H1 (cell line): ENCODE data around the gene FAM13C. TPM values are rescaled to one million over a fixed set of nuclear protein-coding genes. Genes with fewer than 3 reads are reported as not detected.

Experiments
- CTCF ChIA-PET: fragments of 300-600 bp; sonication (Branson Sonifier 250); formaldehyde crosslinking; loops from one replicate; lab custom pipeline; 2021; ENCODE audit not compliant: partially characterized antibody; lab: Charles Lee
- POLR2A ChIA-PET: fragments of 300-600 bp; sonication (Branson Sonifier 250); formaldehyde crosslinking; loops from one replicate; lab custom pipeline; 2021; ENCODE audit warnings: inconsistent platforms; ENCODE audit not compliant: partially characterized antibody; lab: Charles Lee
- DNase-seq, 2 experiments: peaks; one replicate each; pipeline versions ENCODE4 v3.0.0 to v3.0.0-alpha.2; 2010 to 2022; ENCODE audit warnings: low spot score in 2 of 2, low read depth in 1 of 2, mixed read lengths in 1 of 2
- FAIRE-seq: peaks from 2 replicates; lab custom pipeline; 2011; peaks lifted over from hg19 to GRCh38; lab: Jason Lieb, UNC
- H2AFZ ChIP-seq: 2 replicates; pipeline ENCODE4 v1.8.1; 2012; ENCODE audit warnings: low read length, inconsistent platforms
- H2AK5ac ChIP-seq: 2 replicates; pipeline ENCODE4 v1.6.1; 2013; ENCODE audit warnings: low read depth, low read length
- H2BK120ac ChIP-seq: replicated peaks from 2 replicates; pipeline ENCODE3; 2013; ENCODE audit warnings: low read depth, low read length, inconsistent platforms
- H2BK12ac ChIP-seq: 2 replicates; pipeline ENCODE4 v1.6.1; 2013; ENCODE audit warnings: low read depth, low read length
- H2BK15ac ChIP-seq: 2 replicates; pipeline ENCODE4 v1.6.1; 2013; ENCODE audit warnings: low read length
- H2BK20ac ChIP-seq: 2 replicates; pipeline ENCODE4 v1.6.1; 2013; ENCODE audit warnings: low read length
- H2BK5ac ChIP-seq: 2 replicates; pipeline ENCODE4 v1.6.1; 2013; ENCODE audit warnings: low read depth, low read length
- H3K14ac ChIP-seq: 2 replicates; pipeline ENCODE4 v1.6.1; 2013; ENCODE audit warnings: inconsistent platforms; ENCODE audit not compliant: insufficient read length
- H3K18ac ChIP-seq: 2 replicates; pipeline ENCODE4 v1.6.1; 2013; ENCODE audit warnings: low read length; ENCODE audit errors: extremely low read depth
- H3K23ac ChIP-seq: 2 replicates; pipeline ENCODE4 v1.6.1; 2013; ENCODE audit warnings: inconsistent platforms; ENCODE audit not compliant: insufficient read length
- H3K23me2 ChIP-seq: 2 replicates; pipeline ENCODE4 v1.6.1; 2013; ENCODE audit warnings: low read depth, low read length
- H3K27ac ChIP-seq: 2 replicates; pipeline ENCODE4 v1.6.1; 2011; ENCODE audit warnings: low read depth, low read length, inconsistent platforms
- H3K27me3 ChIP-seq, 4 experiments: replicated peaks in 1 of 4; 1 replicate in 1 of 4; 2 replicates in 3 of 4; pipeline versions ENCODE4 v1.6.1 to v1.8.1; 2011 to 2013; ENCODE audit warnings: low read length in 3 of 4, mild to moderate bottlenecking in 3 of 4, inconsistent platforms in 2 of 4, mixed read lengths in 2 of 4, moderate library complexity in 1 of 4; ENCODE audit not compliant: control insufficient read depth in 3 of 4, insufficient read depth in 3 of 4; ENCODE audit errors: extremely low read depth in 1 of 4
- H3K36me3 ChIP-seq, 4 experiments: 2 replicates each; pipeline versions ENCODE4 v1.6.1 to v1.8.1; 2011 to 2013; ENCODE audit warnings: mild to moderate bottlenecking in 4 of 4, low read length in 3 of 4, moderate library complexity in 2 of 4, control low read depth in 1 of 4, inconsistent platforms in 1 of 4; ENCODE audit not compliant: insufficient read depth in 4 of 4, control insufficient read depth in 2 of 4
- H3K4ac ChIP-seq: replicated peaks from 2 replicates; pipeline ENCODE3; 2013; ENCODE audit warnings: low read length, low read depth, mixed read lengths, inconsistent platforms; ENCODE audit not compliant: insufficient read length
- H3K4me1 ChIP-seq, 4 experiments: replicated peaks in 1 of 4; 1 replicate in 1 of 4; 2 replicates in 3 of 4; pipeline versions ENCODE4 v1.6.1 to v1.8.1; 2011 to 2013; ENCODE audit warnings: low read length in 3 of 4, inconsistent platforms in 2 of 4, mixed read lengths in 1 of 4; ENCODE audit not compliant: insufficient read depth in 4 of 4, control insufficient read depth in 3 of 4
- H3K4me2 ChIP-seq, 2 experiments: 2 replicates each; pipeline versions ENCODE4 v1.6.1 to v1.8.1; 2011 to 2013; ENCODE audit warnings: low read depth in 2 of 2, low read length in 2 of 2, control low read depth in 1 of 2, inconsistent platforms in 1 of 2, mild to moderate bottlenecking in 1 of 2; ENCODE audit not compliant: insufficient read depth in 1 of 2
- H3K4me3 ChIP-seq, 4 experiments: fragments of 200-600, 300-600 bp in 1 of 4; sonication (generic), shearing (Covaris generic), sonication (Bioruptor Twin) in 1 of 4; 2 replicates each; pipeline versions ENCODE4 v1.5.1 to v1.8.1; 2011 to 2016; ENCODE audit warnings: low read length in 4 of 4, low read depth in 3 of 4, control low read depth in 2 of 4, inconsistent platforms in 2 of 4, mild to moderate bottlenecking in 2 of 4, mixed read lengths in 1 of 4, moderate library complexity in 1 of 4; ENCODE audit not compliant: insufficient read depth in 2 of 4; ENCODE audit errors: extremely low read depth in 1 of 4
- H3K56ac ChIP-seq: replicated peaks from 2 replicates; pipeline ENCODE3; 2013; ENCODE audit warnings: low read depth, mild to moderate bottlenecking, mixed read lengths, low read length, inconsistent platforms; ENCODE audit not compliant: insufficient read length
- H3K79me1 ChIP-seq: 2 replicates; pipeline ENCODE4 v1.6.1; 2013; ENCODE audit warnings: low read depth, low read length, control low read depth
- H3K79me2 ChIP-seq, 2 experiments: 2 replicates each; pipeline versions ENCODE4 v1.6.1 to v1.8.1; 2012 to 2013; ENCODE audit warnings: low read length in 2 of 2, mild to moderate bottlenecking in 2 of 2, inconsistent platforms in 1 of 2; ENCODE audit not compliant: insufficient read depth in 2 of 2, control insufficient read depth in 1 of 2
- H3K9ac ChIP-seq, 4 experiments: replicated peaks in 1 of 4; 1 replicate in 1 of 4; 2 replicates in 3 of 4; pipeline versions ENCODE4 v1.6.1 to v1.8.1; 2011 to 2013; ENCODE audit warnings: low read depth in 3 of 4, low read length in 3 of 4, control low read depth in 2 of 4, mild to moderate bottlenecking in 2 of 4, moderate library complexity in 2 of 4, inconsistent platforms in 1 of 4; ENCODE audit errors: extremely low read depth in 1 of 4
- H3K9me3 ChIP-seq, 2 experiments: 2 replicates each; pipeline versions ENCODE4 v1.6.1 to v1.8.1; 2012 to 2013; ENCODE audit warnings: mild to moderate bottlenecking in 2 of 2, moderate library complexity in 2 of 2, control low read depth in 1 of 2, inconsistent platforms in 1 of 2, low read depth in 1 of 2, low read length in 1 of 2, mixed read lengths in 1 of 2; ENCODE audit not compliant: insufficient read depth in 2 of 2
- H4K20me1 ChIP-seq, 2 experiments: replicated peaks in 1 of 2; 2 replicates each; pipeline versions ENCODE3 to v1.8.1; 2011 to 2013; ENCODE audit warnings: inconsistent platforms in 2 of 2, low read length in 2 of 2, mild to moderate bottlenecking in 1 of 2; ENCODE audit not compliant: insufficient read depth in 2 of 2, control insufficient read depth in 1 of 2
- H4K5ac ChIP-seq: 2 replicates; pipeline ENCODE4 v1.6.1; 2013; ENCODE audit warnings: low read length, low read depth, mixed read lengths, inconsistent platforms; ENCODE audit not compliant: insufficient read length
- H4K8ac ChIP-seq: 2 replicates; pipeline ENCODE4 v1.8.0; 2013; ENCODE audit warnings: mild to moderate bottlenecking, moderate library complexity, low read length, inconsistent platforms; ENCODE audit not compliant: insufficient read depth; ENCODE audit errors: extremely low read depth
- H4K91ac ChIP-seq: replicated peaks from 2 replicates; pipeline ENCODE3; 2013; ENCODE audit warnings: low read length, mixed read lengths, inconsistent platforms; ENCODE audit not compliant: insufficient read length
- CREB1 ChIP-seq: IDR thresholded peaks from 2 replicates; pipeline ENCODE4 v1.6.1; 2012; ENCODE audit warnings: inconsistent platforms
- SP1 ChIP-seq: IDR thresholded peaks from 2 replicates; pipeline ENCODE4 v1.6.1; 2011; ENCODE audit warnings: low read depth, low read length
- WGBS, 2 experiments: shearing (Covaris generic) in 1 of 2; methylation state at CpG; one replicate each; pipeline versions ENCODE4 v1.1.6 to v1.1.7; 2013 to 2015; ENCODE audit warnings: low lambda C conversion rate in 2 of 2, mixed read lengths in 2 of 2, inconsistent platforms in 1 of 2, low coverage in 1 of 2, missing lambda C conversion rate in 1 of 2; ENCODE audit not compliant: insufficient replicate concordance in 2 of 2, insufficient coverage in 1 of 2, insufficient read length in 1 of 2; ENCODE audit errors: extremely low coverage in 1 of 2, missing lambda C conversion rate in 1 of 2; 5-methylcytosine and 5-hydroxymethylcytosine counted together
- polyA plus RNA-seq, 7 experiments: library from polyadenylated mRNA; depleted of rRNA in 3 of 7; stranded (reverse) in 5 of 7; unstranded in 2 of 7; fragments of >200 nt in 5 of 7; fragments of 200-250 nt in 2 of 7; gene quantifications; 1 replicate in 5 of 7; 2 replicates in 1 of 7; 4 replicates in 1 of 7; pipeline versions ENCODE4 v1.2.1 to v1.2.3, GENCODE V29; 2011 to 2013; ENCODE audit warnings: missing spikeins in 2 of 7, mixed read lengths in 2 of 7
- total RNA-seq: library from RNA; stranded (reverse); fragmentation: NEBNext Ultra II Directional; extraction: Animal tissue kit (Norgen Biotek cat#: 25700); gene quantifications from 2 replicates; pipeline ENCODE4 v1.2.1, GENCODE V29; 2021

Gene FAM13C
- total and polyA plus RNA-seq, 2 of the 8 experiments (the other 6 are each of a cell fraction or from before 2014, with no cell fraction given): 0.56 to 0.62 TPM

DNA sequence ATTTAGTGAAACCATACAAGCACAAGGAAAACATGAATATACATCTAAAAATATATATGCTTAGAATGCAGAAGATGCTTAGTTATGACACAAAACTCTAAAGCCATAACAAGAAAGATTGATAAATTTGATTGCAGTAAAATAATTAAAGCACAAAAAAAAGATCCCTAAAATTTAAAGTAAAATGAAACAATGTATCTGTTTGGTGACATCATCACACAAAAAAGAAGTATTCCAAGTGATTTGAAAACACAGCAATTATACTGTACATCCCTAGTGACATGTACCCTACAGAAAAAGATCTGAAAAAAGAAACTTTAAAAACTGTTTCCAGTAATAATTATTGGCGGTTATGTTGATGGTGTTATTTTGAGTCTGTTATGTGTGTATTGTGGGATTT, 148.2 kb downstream of the FAM13C start:
- no peaks in the 10 kb centered on the region for H3K4me1 ChIP-seq
- H3K4me2 ChIP-seq: no peak overlapping the region
- H2BK120ac ChIP-seq: no peak overlapping the region
- H2BK15ac ChIP-seq: no peak overlapping the region
- H3K23me2 ChIP-seq: no peaks in the 10 kb centered on the region
- no peak overlapping the region for H3K18ac ChIP-seq
- no peak overlapping the region for H4K91ac ChIP-seq
- H2AFZ ChIP-seq: no peak overlapping the region
- no peak overlapping the region for H3K14ac ChIP-seq
- 97% methylated on average over 1 of the region's 1 CpG; no CpG with 5 or more reads in 1 of the 2 experiments for WGBS, 2 experiments
- no peaks in the 10 kb centered on the region for H3K36me3 ChIP-seq
- H2BK5ac ChIP-seq: no peak overlapping the region
- H4K8ac ChIP-seq: no peak overlapping the region
- no peaks in the 10 kb centered on the region; a peak in 1 of 4 replicates for H3K9me3 ChIP-seq
- no peak overlapping the region for H4K5ac ChIP-seq
- H3K23ac ChIP-seq: no peak overlapping the region
- DNase-seq (no peak), FAIRE-seq (no peak)
- H3K9ac ChIP-seq: no peak overlapping the region
- H3K79me2 ChIP-seq: no peaks in the 10 kb centered on the region
- ChIA-PET POLR2A (no interaction called here), CTCF (no interaction called here)
- H3K79me1 ChIP-seq: no peaks in the 10 kb centered on the region
- H3K4me3 ChIP-seq: no peak overlapping the region
- H2BK20ac ChIP-seq: no peak overlapping the region
- H4K20me1 ChIP-seq: no peaks in the 10 kb centered on the region
- H3K56ac ChIP-seq: no peak overlapping the region
- H2AK5ac ChIP-seq: no peak overlapping the region
- no peak overlapping the region for H3K4ac ChIP-seq
- no peak overlapping the region for H2BK12ac ChIP-seq
- H3K27ac ChIP-seq: no peak overlapping the region
- no peak for TF ChIP-seq SP1
- no peak for TF ChIP-seq CREB1
- no peaks in the 10 kb centered on the region for H3K27me3 ChIP-seq
